ENCODE measurements around the gene LRRFIP2. TPM values are rescaled to one million over a fixed set of nuclear protein-coding genes. Genes with fewer than 3 reads are reported as not detected.
"Not testable (repeated sequence)": the region's sequence is repeated elsewhere in the genome, so short reads cannot be mapped to it uniquely, and the experiment has no call there.

The LRRFIP2 gene
- total RNA-seq, 4 donors from 2014 or later, result 56.5 to 148 (median 62.4) TPM

- intact Hi-C loops (cut with DNase I; ENCODE audit: low total_unique reads), result no loop called here
- H3K4me1 ChIP-seq, result peaks cover 0 to 5% of the 10 kb centered on the region in 2 donors
These were observed 120.0 kb downstream of the LRRFIP2 start for GRCh38 chr3:37054370-37054769.

GRCh38 chr3:37053753-37054152, 120.6 kb downstream of the LRRFIP2 start:
- Histone ChIP-seq H3K27ac (peak overlapping the region; percentile 19 to 75), H3K36me3 (no peaks in the 10 kb centered on the region), H3K4me1 (peaks cover 0 to 5% of the 10 kb centered on the region in 2 donors), H3K27me3 (no peaks in the 10 kb centered on the region), H3K9me3 (no peaks in the 10 kb centered on the region), H3K4me3 (no peak overlapping the region)
- intact Hi-C loops (cut with DNase I; ENCODE audit: low total_unique reads), result no loop called here
- no peak for DNase-seq
- TF ChIP-seq CTCF (IDR thresholded peaks at IDR 0.05) (no peak), POLR2A (IDR thresholded peaks at IDR 0.05) (no peak)

More at GRCh38 chr3:37054370-37054769, 120.0 kb downstream of the LRRFIP2 start:
- no peak for TF ChIP-seq POLR2A (IDR thresholded peaks at IDR 0.05)
- no peak for TF ChIP-seq CTCF (IDR thresholded peaks at IDR 0.05)
- Histone ChIP-seq H3K27me3 (no peaks in the 10 kb centered on the region), H3K27ac (peak overlapping the region; percentile 19 to 75), H3K36me3 (no peaks in the 10 kb centered on the region), H3K4me3 (no peak overlapping the region), H3K9me3 (no peaks in the 10 kb centered on the region)
- DNase-seq, result no peak

- intact Hi-C loops (cut with DNase I; ENCODE audit: low total_unique reads), result no loop called here
- peaks cover 0 to 5% of the 10 kb centered on the region in 2 donors for H3K4me1 ChIP-seq
- no peaks in the 10 kb centered on the region for H3K27me3 ChIP-seq
- H3K4me3 ChIP-seq, result no peak overlapping the region
- DNase-seq, result no peak
- TF ChIP-seq CTCF (IDR thresholded peaks at IDR 0.05) (no peak), POLR2A (IDR thresholded peaks at IDR 0.05) (no peak)
- peak overlapping the region in 1 of 2 donors; percentile 75 for H3K27ac ChIP-seq
- no peaks in the 10 kb centered on the region for H3K36me3 ChIP-seq
- H3K9me3 ChIP-seq, result no peaks in the 10 kb centered on the region
These were observed 121.0 kb downstream of the LRRFIP2 start for GRCh38 chr3:37053337-37053736.

GRCh38 chr3:37052860-37053259, 121.5 kb downstream of the LRRFIP2 start:
- TF ChIP-seq CTCF (IDR thresholded peaks at IDR 0.05), result no peak
- no peak for TF ChIP-seq POLR2A (IDR thresholded peaks at IDR 0.05)
- no peaks in the 10 kb centered on the region for H3K27me3 ChIP-seq
- no peak overlapping the region for H3K27ac ChIP-seq
- no peak for DNase-seq
- peaks cover 0 to 5% of the 10 kb centered on the region in 2 donors for H3K4me1 ChIP-seq
- no peaks in the 10 kb centered on the region for H3K36me3 ChIP-seq
- no peak overlapping the region for H3K4me3 ChIP-seq
- H3K9me3 ChIP-seq, result no peaks in the 10 kb centered on the region
- intact Hi-C loops (cut with DNase I; ENCODE audit: low total_unique reads), result no loop called here

GRCh38 chr3:37050282-37050681, 124.1 kb downstream of the LRRFIP2 start:
- peaks cover 0 to 5% of the 10 kb centered on the region in 2 donors for H3K4me1 ChIP-seq
- DNase-seq, result no peak
- no peaks in the 10 kb centered on the region for H3K9me3 ChIP-seq
- H3K36me3 ChIP-seq, result no peaks in the 10 kb centered on the region
- H3K4me3 ChIP-seq, result no peak overlapping the region
- H3K27ac ChIP-seq, result peak overlapping the region; percentile 26 to 46
- intact Hi-C loops (cut with DNase I; ENCODE audit: low total_unique reads), result no loop called here
- no peaks in the 10 kb centered on the region for H3K27me3 ChIP-seq
- TF ChIP-seq CTCF (IDR thresholded peaks at IDR 0.05) (no peak), POLR2A (IDR thresholded peaks at IDR 0.05) (no peak)

- intact Hi-C loops (cut with DNase I; ENCODE audit: low total_unique reads); H3K36me3 ChIP-seq; H3K27me3 ChIP-seq; H3K9me3 ChIP-seq; DNase-seq; H3K4me3 ChIP-seq; H3K4me1 ChIP-seq: not testable (repeated sequence)
- H3K27ac ChIP-seq, result peak overlapping the region in 1 of 2 donors; percentile 17
These were observed 131.7 kb downstream of the LRRFIP2 start for GRCh38 chr3:37042712-37043111.
